ENCODE measurements around the gene APOBEC3H.

DNA sequence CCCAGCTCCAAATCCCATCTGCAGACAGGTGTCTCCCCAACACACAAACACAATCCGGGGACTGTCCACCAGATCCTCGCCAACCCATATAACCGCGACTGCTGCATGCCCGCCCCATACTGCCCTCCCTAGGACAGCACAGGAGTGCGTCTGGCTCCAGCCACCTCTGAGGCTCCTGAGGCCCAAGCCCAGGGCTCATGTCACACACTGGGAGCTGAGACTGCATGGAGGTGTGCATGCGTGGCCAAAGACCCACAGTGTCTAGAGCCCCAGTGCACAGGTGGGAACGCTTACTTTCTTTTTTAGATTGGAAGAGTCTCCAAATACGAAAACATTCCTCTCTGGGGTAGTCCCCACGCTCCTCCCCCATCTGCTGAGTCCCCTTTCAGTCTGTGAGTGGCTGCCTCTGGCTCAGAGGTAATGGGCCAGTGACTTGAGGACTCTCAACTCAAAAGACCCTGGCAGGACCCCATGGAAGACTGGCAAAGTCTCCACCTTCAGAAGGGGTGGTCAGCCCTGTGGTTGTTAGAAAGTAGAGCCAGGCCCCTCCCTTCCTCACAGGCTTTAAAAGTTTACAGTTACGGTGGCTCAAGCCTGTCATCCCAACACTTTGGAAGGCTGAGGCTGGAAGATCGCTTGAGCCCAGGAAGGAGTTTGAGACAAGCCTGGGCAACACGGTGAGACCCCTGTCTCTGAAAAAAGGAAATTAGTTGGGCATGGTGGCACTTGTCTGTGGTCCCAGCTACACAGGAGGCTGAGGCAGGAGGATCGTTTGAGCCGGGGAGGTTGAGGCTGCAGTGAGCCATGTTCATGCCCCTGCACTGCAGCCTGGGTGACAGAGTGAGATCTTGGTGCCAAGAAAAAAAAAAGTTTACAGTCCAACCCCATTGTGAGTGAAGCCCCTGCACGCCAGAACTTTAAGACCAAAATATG is 53.1 kb downstream of the APOBEC3H start:
- TF ChIP-seq CTCF (IDR thresholded peaks at IDR 0.05; ENCODE audit: poor library complexity) (no peak), EZH2 (IDR thresholded peaks at IDR 0.05; ENCODE audit: borderline replicate concordance) (no peak)

Measured in hepatocyte (in vitro differentiated cells).